HG02642 (cell line): ENCODE data around the gene KCNJ5.

ENCODE experiments used
- ATAC-seq: cut with Tn5 transposase; IDR thresholded peaks from one replicate; pipeline ENCODE4 v1.9.1; 2021; ENCODE audit warnings: mild to moderate bottlenecking; ENCODE audit not compliant: unreplicated experiment, poor library complexity

Gene KCNJ5

DNA sequence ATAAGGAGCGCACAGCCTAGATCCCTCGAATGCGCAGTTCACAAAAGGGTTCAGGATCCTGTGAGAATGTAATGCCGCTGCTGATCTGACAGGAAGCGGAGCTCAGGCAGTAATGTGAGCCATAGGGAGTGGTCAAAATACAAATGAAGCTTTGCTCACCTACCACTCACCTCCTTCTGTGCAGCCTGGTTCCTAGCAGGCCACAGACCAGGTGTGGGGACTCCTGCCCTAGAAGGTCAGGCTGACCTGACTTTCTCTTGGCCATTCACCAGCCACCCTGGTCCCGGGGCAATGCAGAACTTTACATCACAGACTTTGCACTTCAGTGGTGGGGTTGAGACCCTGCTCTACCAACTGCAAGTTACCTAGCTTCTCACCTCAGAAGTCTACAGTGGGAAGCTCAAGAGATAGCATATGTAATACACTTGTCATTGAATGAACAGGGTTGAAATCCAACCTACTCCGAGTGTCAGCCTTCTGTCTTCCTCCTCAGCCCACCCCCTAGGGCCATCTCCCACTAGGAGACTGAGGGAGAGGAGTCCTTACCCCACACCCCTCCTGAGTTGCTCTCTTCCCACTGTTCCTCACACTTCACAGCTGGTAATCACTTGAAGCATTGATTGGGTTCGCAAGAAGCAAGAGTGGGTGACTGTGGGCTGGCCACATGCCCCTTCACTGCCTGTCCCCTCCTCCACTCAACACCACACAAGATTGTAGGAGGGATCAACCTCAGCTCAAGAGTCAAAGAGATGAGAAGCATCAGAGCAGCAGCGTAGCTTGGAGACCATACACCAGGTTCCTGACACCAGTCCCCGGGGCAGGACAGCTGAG, 22.1 kb upstream of the KCNJ5 start:
- no peak for ATAC-seq

- no peak for ATAC-seq
Measured at GRCh38 chr11:128871168-128871610, 20.0 kb upstream of the KCNJ5 start.

DNA sequence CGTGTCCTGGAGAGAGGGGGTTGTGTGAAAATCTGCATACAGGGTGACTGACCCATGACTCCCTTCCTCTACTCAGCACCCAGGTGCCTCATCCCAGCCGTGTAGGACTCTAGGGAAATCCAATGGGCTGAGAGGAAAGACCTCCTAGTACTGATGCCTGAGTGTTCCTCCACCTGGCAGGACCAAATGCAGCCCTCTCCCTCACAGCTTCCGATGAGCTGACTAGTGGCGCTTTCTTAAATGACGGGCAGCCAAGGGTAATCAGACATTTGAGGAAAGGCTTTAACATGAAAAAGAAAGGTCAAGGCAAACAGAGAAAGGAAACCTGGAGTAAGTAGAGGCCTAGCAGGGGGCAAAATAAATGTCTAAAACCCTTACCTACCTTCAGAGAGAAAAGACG, 19.1 kb upstream of the KCNJ5 start:
- ATAC-seq = no peak

DNA sequence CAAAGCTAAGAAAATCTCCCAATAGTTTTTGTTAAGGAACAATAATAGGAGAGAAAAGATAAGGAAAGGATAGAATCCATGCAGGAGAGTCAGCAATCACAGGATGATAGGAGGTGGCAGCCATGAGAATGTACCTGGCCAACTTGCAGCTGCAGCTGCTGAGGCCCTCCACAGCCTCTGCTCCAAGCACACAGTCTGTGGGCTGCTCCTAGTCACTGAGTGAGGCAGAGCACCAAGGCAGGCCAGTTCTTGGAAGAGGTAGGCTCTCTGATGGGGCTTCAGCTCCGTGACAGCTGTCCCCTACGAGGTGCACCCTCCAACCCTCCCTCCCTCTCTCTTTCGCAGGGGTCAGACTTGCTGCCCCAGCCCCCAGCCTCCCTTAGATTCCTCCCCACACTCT, 18.6 kb upstream of the KCNJ5 start:
- ATAC-seq = no peak

- ATAC-seq = no peak
Measured at GRCh38 chr11:128874427-128874826, 16.7 kb upstream of the KCNJ5 start.

DNA sequence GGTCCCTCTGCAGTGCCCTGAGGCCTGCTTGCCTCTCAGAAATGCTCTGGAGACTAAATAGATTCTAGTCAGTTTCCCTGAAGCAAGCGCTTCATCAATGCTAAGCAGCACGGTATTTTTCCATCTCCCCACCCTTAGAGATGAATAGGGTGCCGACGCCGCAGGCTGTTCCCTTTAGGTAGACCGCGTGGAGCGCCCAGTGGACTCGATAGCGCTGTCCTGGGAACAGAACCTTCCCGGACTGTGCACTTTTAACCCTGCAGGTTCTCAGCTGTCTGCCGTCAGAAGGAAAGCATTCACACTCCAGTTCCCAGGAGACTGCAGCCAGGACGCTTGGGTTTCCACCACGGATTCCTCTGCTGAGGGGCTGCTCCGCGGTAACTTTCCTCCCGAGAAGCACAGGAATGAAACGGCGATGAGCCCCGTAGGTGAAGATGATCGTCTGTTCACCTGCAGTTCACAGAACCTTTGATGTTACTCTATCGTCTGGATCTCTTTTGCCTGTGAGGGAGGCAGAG, 15.0 kb upstream of the KCNJ5 start:
- no peak for ATAC-seq

DNA sequence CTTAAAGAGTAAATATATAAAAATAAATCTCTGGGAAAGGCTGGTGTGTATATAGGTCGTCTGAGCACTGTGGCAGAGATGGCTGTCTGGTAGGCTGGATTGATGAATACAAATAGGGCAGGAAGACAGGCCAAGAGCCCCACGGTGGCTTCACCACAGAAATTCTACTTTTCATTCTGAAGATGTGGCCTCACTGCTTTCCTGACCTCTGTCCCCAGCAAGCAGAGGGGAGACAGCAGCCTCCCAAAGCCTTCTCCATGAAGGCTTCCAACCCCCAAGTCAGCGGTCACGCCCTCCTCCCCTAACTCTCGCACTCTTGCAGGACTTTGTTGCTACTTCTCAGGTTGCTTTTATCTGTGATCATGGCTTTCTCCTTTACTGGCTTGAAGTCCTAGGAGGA, 13.4 kb upstream of the KCNJ5 start:
- ATAC-seq = no peak

- ATAC-seq = no peak
Measured at GRCh38 chr11:128878455-128878854, 12.7 kb upstream of the KCNJ5 start.

DNA sequence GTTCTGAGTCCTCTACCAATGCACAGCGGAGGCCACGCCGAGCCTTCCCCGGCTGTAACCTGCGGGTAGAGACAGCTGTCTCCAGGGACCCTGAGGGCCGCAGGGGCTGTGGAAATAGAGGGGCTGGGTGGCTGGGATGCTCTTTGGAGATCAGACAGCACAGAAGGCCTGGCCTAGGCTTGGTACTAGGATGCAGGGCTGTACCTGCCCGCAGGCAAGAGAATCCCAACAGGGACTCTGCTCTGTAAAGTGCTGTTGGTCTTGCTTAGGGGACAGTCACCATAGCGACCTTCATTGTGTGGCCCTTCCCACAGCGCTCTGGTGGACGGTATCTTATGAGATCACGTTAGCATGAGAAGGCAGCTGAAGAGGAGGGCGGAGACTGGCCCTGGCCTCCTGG, 11.3 kb upstream of the KCNJ5 start:
- ATAC-seq = no peak

- ATAC-seq = no peak
Measured at GRCh38 chr11:128881221-128881620, 9.9 kb upstream of the KCNJ5 start.

DNA sequence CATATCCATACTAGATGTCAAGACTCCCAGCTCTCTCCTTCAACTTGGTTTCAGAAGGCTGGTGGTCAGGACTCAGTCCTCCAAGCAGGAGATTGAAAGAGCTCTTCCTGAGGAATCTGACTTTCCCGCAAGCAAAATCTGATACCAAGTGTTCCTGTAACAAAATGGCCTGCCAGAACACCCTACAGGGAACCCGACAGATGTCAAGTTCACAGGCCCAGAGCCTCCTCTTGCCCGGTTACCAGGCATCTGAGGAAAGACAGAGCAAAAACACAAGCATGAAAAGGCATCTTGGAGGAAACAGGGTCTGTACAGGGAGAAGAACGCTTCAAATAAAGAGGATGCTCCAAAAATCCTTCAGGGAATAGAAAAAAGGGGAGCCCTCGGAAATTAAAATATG, 8.7 kb upstream of the KCNJ5 start:
- no peak for ATAC-seq

DNA sequence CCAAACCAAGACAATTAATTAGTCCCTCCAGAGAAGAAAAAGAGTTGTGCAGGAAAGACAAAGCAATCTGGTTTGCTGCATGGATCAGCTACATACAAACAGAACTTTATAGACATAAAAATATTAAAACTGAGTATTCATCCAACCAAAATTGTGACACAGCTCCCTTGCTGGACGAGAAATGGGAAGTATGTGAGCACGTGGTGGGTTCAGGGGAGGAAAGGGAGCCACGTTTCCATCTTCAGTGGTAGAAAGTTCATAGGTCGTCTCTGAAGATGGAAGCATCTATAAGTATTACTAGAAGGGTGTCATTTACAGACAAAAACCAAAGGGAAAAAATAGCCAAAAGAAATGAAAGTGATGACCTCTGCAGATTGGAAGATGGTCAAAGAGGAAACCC, 7.1 kb upstream of the KCNJ5 start:
- ATAC-seq = no peak

GRCh38 chr11:128884703-128885338, 6.3 kb upstream of the KCNJ5 start:
- peak; percentile 86 for ATAC-seq

DNA sequence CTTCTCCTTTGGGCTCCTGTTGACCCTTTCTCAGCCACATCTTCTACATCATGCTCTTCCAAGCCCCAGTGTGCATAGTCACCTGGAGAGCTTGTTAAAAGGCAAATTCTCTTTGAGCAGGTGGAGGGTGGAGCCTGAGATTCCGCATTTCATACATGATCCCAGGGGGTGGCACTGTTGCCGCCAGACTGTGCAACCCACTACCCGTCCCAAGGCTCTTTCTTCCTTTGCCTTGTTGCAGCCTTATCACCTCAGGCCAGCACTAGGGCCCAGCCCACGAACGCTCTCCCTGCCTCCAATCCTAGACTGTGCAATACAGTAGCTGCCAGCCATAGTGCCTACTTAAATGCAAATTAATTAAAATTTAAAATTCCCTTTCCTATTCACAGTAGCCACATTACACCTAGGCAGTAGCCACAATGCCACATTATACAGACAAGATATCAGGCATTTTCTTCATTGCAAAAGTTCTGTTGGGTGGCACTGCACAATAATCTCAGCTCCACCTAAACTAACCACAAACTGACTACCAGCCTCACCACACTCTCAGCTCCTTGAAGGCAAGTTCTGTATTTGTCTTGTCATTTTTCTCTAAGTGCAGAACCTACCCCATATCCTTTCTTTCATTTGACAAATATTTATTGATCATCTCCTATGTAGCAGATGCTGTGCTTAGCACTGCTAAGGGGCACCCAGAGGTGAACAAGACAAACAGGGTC, 4.6 kb upstream of the KCNJ5 start:
- ATAC-seq = no peak

DNA sequence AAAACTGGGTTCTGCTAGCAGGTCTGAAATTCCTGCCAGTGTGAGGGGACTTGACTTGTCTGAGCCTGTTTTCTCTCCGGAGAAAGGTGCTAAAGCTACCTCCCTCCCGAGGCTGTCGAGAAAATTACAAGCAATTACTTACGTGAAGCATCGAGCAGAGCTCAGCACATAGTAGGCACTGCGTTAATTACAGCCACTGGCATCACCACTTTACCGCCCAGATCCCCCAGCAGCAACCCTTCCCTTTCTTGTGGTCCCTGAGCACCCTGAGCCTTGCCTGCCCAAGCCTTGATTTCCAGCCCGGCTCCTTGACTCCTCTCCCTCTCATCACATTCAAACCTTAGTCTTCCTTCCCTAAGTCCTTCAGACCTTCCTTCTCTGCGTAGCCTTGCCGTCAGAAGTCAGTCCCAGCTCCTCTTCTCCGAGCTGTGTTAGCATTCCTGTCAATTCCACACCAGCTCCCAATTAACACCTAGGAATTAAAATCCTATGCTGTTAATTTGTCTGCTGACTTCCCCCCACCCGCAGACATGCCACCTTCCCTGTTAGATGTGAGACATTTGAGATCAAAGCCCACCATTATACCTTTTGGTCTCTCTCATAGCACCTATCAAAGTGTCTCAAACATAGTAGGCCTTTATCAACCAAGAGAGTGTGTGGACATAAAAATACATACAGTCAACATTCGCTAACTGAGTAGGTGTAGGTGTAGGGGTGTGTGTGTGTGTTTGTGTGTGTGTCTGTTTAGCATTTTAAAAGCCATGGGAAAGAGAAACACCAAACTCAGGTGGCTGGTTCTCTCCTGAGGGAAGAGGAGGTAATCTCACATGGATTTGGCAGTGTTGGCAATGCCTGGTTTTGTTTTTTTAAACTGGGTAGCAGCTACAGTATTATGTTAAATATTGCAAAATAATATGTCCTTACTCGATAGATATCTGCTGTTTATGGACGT, 2.8 kb upstream of the KCNJ5 start:
- no peak for ATAC-seq

GRCh38 chr11:128889657-128890213, 1.4 kb upstream of the KCNJ5 start:
- ATAC-seq = no peak

GRCh38 chr11:128890216-128890542, 977 bp upstream of the KCNJ5 start:
- no peak for ATAC-seq

- no peak for ATAC-seq
Measured at GRCh38 chr11:128891913-128892398, 800 bp downstream of the KCNJ5 start.

DNA sequence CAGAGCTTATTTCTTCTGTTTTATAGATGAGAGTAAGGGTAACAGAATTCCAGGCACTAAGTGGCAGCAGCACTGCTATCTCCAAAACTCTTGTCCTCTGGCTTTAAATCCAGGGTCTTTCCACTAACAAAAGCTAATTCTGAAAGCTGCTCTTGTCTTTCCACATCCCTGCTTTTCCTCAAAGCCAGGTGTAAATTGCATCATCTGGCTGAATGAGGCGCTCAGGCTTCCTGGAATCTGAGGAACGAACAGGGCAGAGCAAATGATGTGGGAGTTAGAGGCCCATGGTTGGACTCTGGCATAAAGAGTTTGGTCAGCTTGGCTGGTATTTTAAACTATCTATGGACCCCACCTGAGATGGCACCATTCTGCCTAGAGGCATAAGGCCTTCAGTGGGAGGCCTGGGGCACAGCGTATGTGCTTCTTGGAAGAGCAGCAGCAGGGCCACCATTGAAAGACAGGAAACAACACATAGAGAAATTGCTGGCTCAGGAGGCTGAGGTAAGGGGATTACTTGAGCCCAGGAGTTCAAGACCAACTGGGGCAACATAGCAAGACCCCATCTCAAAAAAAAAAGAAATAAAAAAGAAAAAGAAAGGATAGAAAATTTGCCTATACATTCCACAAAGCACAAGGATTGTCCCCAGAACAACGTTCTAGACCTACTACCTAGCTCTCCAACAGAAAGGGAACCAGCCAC, 1.9 kb downstream of the KCNJ5 start:
- no peak for ATAC-seq
